H1 (cell line): Measurements from ENCODE around the gene ZNF362. TPM values are rescaled to one million over a fixed set of nuclear protein-coding genes. Genes with fewer than 3 reads are reported as not detected.
A peak's percentile ranks its signal among the peaks of the same experiment; 100 is the strongest.

Source experiments
- CHD1 ChIP-seq: IDR thresholded peaks from 2 replicates; pipeline ENCODE4 v1.6.1; 2012; ENCODE audit warnings: low read depth, low read length, improper control_type of control experiment
- CHD2 ChIP-seq: IDR thresholded peaks from 2 replicates; pipeline ENCODE4 v1.6.1; 2012; ENCODE audit warnings: low read length, improper control_type of control experiment
- EGR1 ChIP-seq: IDR thresholded peaks from 2 replicates; pipeline ENCODE4 v1.6.1; 2011; ENCODE audit warnings: low read depth, low read length, borderline replicate concordance
- JUND ChIP-seq: IDR thresholded peaks from 2 replicates; pipeline ENCODE4 v1.6.1; 2011; ENCODE audit warnings: mild to moderate bottlenecking, improper control_type of control experiment, low read length
- POLR2A ChIP-seq, 2 experiments: IDR thresholded peaks; 1 replicate in 1 of 2; 2 replicates in 1 of 2; pipeline ENCODE4 v1.6.1; 2011; ENCODE audit warnings: low read depth in 2 of 2, low read length in 2 of 2, mild to moderate bottlenecking in 2 of 2; ENCODE audit errors: control extremely low read depth in 1 of 2
- POLR2AphosphoS5 ChIP-seq: IDR thresholded peaks from 2 replicates; pipeline ENCODE4 v1.6.1; 2011; ENCODE audit warnings: low read depth, low read length
- RAD21 ChIP-seq, 2 experiments: IDR thresholded peaks in 1 of 2; conservative IDR thresholded peaks in 1 of 2; 2 replicates each; pipeline ENCODE4 v1.6.1; 2011; ENCODE audit warnings: low read depth in 2 of 2, low read length in 2 of 2, improper control_type of control experiment in 1 of 2, inconsistent platforms in 1 of 2, mild to moderate bottlenecking in 1 of 2, moderate library complexity in 1 of 2
- RFX5 ChIP-seq: IDR thresholded peaks from 2 replicates; pipeline ENCODE4 v1.6.1; 2011; ENCODE audit warnings: low read depth, low read length, improper control_type of control experiment, borderline replicate concordance
- RXRA ChIP-seq: IDR thresholded peaks from 2 replicates; pipeline ENCODE4 v1.6.1; 2011; ENCODE audit warnings: low read depth, mild to moderate bottlenecking, low read length, moderate library complexity; ENCODE audit not compliant: insufficient read depth
- TAF1 ChIP-seq: IDR thresholded peaks from 2 replicates; pipeline ENCODE4 v1.6.1; 2011; ENCODE audit warnings: mild to moderate bottlenecking, low read depth, low read length
- polyA plus RNA-seq, 7 experiments: library from polyadenylated mRNA; depleted of rRNA in 3 of 7; stranded (reverse) in 5 of 7; unstranded in 2 of 7; fragments of >200 nt in 5 of 7; fragments of 200-250 nt in 2 of 7; gene quantifications; 1 replicate in 5 of 7; 2 replicates in 1 of 7; 4 replicates in 1 of 7; pipeline versions ENCODE4 v1.2.1 to v1.2.3, GENCODE V29; 2011 to 2013; ENCODE audit warnings: missing spikeins in 2 of 7, mixed read lengths in 2 of 7
- total RNA-seq: library from RNA; stranded (reverse); fragmentation: NEBNext Ultra II Directional; extraction: Animal tissue kit (Norgen Biotek cat#: 25700); gene quantifications from 2 replicates; pipeline ENCODE4 v1.2.1, GENCODE V29; 2021

The ZNF362 gene
- total and polyA plus RNA-seq, 2 of the 8 experiments (the other 6 are each of a cell fraction or from before 2014, with no cell fraction given) = 24.2 to 27.8 TPM

DNA sequence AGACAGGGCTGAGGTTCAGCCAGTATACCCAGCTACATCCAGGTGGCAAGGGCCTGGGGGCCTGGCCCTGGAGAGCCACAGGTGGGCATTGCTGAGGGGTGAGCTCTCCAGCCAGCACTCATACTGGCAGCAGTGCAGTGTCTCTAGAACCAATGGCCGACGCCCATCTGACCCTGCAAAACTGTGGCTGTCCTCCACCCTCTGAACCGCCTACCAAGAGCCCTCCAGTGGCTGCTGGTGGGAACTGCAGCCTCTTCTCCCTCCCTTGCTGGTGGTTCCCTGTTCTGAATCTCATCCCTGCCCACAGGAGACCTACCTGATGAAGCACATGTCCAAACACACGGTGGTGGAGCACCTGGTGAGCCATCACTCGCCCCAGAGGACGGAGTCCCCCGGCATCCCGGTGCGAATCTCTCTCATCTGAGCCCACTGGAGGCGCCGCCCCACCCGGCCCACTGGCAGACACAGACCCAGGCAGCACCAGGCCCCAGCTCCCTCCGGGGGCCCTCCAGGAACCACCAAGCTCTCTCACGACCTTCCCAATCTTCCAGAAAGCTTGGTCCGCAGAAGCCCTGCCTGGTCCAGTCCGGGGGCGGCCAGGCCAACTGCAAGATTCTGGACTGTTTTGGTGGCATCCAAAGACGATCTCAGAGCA is 42.5 kb downstream of the ZNF362 start (continued):
- TF ChIP-seq JUND (no peak), RAD21 (IDR thresholded peaks at IDR 0.05 in 1 of 2, conservative IDR thresholded peaks at IDR 0.05 in 1 of 2; ENCODE audit: low read depth in 2 of 2, low read length in 2 of 2) (peak; percentile 69 to 79), CHD2 (no peak), POLR2A (IDR thresholded peaks at IDR 0.05; ENCODE audit: control extremely low read depth in 1 of 2, low read depth in 2 of 2, low read length in 2 of 2) (no peak), TAF1 (no peak), RFX5 (no peak), RXRA (no peak), CHD1 (no peak), EGR1 (no peak), POLR2AphosphoS5 (no peak)
